Measurements from ENCODE around the gene MOG. TPM values are rescaled to one million over a fixed set of nuclear protein-coding genes. Genes with fewer than 3 reads are reported as not detected.

MOG gene
- total RNA-seq, 4 donors from 2014 or later = not detected

GRCh38 chr6:29637247-29637646 is 19.6 kb upstream of the MOG start:
- Histone ChIP-seq H3K9me3 (no peaks in the 10 kb centered on the region), H3K4me1 (peaks cover 0 to 11% (median 0%) of the 10 kb centered on the region in 4 donors), H3K4me3 (no peak overlapping the region), H3K27me3 (no peaks in the 10 kb centered on the region), H3K36me3 (no peaks in the 10 kb centered on the region), H3K27ac (no peak overlapping the region)
- TF ChIP-seq POLR2A (IDR thresholded peaks at IDR 0.05) = no peak
- TF ChIP-seq EP300 (IDR thresholded peaks at IDR 0.05) = no peak
- no peak for TF ChIP-seq CTCF (IDR thresholded peaks at IDR 0.05)
- DNase-seq (ENCODE audit: low spot score in 2 of 2) = no peak
- WGBS, 2 donors = 85 to 94% methylated on average over 9 of the region's 9 CpGs

GRCh38 chr6:29641430-29642148 is 15.3 kb upstream of the MOG start:
- WGBS, 2 donors = 34 to 44% methylated on average over 3 of the region's 3 CpGs
- DNase-seq (ENCODE audit: low spot score in 2 of 2) = no peak
- TF ChIP-seq CTCF (IDR thresholded peaks at IDR 0.05) = no peak
- no peak for TF ChIP-seq POLR2A (IDR thresholded peaks at IDR 0.05)
- no peak for TF ChIP-seq EP300 (IDR thresholded peaks at IDR 0.05)
- H3K4me1 ChIP-seq = no peaks in the 10 kb centered on the region
- no peak overlapping the region for H3K4me3 ChIP-seq
- no peaks in the 10 kb centered on the region for H3K9me3 ChIP-seq
- no peak overlapping the region for H3K27ac ChIP-seq
- no peaks in the 10 kb centered on the region for H3K36me3 ChIP-seq
- H3K27me3 ChIP-seq = no peaks in the 10 kb centered on the region

GRCh38 chr6:29647927-29648642 is 8.8 kb upstream of the MOG start:
- H3K36me3 ChIP-seq = no peaks in the 10 kb centered on the region
- H3K27me3 ChIP-seq = no peaks in the 10 kb centered on the region
- no peak for DNase-seq (ENCODE audit: low spot score in 2 of 2)
- no peaks in the 10 kb centered on the region for H3K9me3 ChIP-seq
- no peak overlapping the region for H3K4me3 ChIP-seq
- WGBS, 2 donors = 86 to 90% methylated on average over 23 of the region's 23 CpGs
- TF ChIP-seq POLR2A (IDR thresholded peaks at IDR 0.05) (no peak), CTCF (IDR thresholded peaks at IDR 0.05) (peak in 3 of 5 experiments; percentile 17 to 43 (median 27))
- H3K27ac ChIP-seq = no peak overlapping the region
- H3K4me1 ChIP-seq = peaks cover 0 to 11% (median 3%) of the 10 kb centered on the region in 4 donors

GRCh38 chr6:29649701-29650673 is 6.9 kb upstream of the MOG start:
- whole genome bisulfite sequencing, 2 donors = 4 to 6% methylated on average over 28 to 33 of the region's 33 CpGs
- peaks cover 0 to 11% (median 3%) of the 10 kb centered on the region in 4 donors for H3K4me1 ChIP-seq
- DNase-seq (ENCODE audit: low spot score in 2 of 2) = peak; percentile 98 to 100
- H3K27ac ChIP-seq = peak overlapping the region; percentile 74 to 94 (median 90)
- peak overlapping the region; percentile 42 to 76 (median 54) for H3K4me3 ChIP-seq
- no peaks in the 10 kb centered on the region for H3K9me3 ChIP-seq
- no peaks in the 10 kb centered on the region for H3K36me3 ChIP-seq
- peaks cover 0 to 5% of the 10 kb centered on the region in 2 donors for H3K27me3 ChIP-seq
- TF ChIP-seq POLR2A (IDR thresholded peaks at IDR 0.05) = peak in 1 of 2 donors; percentile 82
- peak; percentile 90 to 96 (median 93) for TF ChIP-seq CTCF (IDR thresholded peaks at IDR 0.05)
- TF ChIP-seq EP300 (IDR thresholded peaks at IDR 0.05) = peak in 1 of 2 donors; percentile 94
